Heart right ventricle (tissue), 16 donors: ENCODE measurements around the gene TRIP6. TPM values are rescaled to one million over a fixed set of nuclear protein-coding genes. Genes with fewer than 3 reads are reported as not detected.

Source experiments
- ATAC-seq, 8 donors: fragments of 200-7000 bp; cut with Tn5 transposase; one replicate each; pipeline ENCODE4 v1.9.1; 2020; ENCODE audit warnings: mild to moderate bottlenecking in 8 of 8, moderate library complexity in 8 of 8, moderate number of reproducible peaks in 1 of 8
- DNase-seq, 2 donors: peaks; one replicate each; pipeline ENCODE4 v3.0.0-alpha.2; 2020
- H3K27ac ChIP-seq, 10 donors: fragments of 200-600 bp; sonication (generic) in 2 of 10; one replicate each; pipeline versions ENCODE4 v1.5.0 to v1.8.0; 2020 to 2022; ENCODE audit warnings: mild to moderate bottlenecking in 3 of 10
- H3K27me3 ChIP-seq, 7 donors: fragments of 200-600 bp; one replicate each; pipeline ENCODE4 v1.8.0; 2021 to 2022; ENCODE audit warnings: mild to moderate bottlenecking in 2 of 7
- H3K36me3 ChIP-seq, 9 donors: fragments of 200-600 bp; sonication (generic) in 1 of 9; one replicate each; pipeline versions ENCODE4 v1.5.0 to v1.8.0; 2020 to 2022; ENCODE audit warnings: mild to moderate bottlenecking in 2 of 9
- H3K4me1 ChIP-seq, 9 donors: fragments of 200-600 bp; sonication (generic) in 1 of 9; one replicate each; pipeline versions ENCODE4 v1.5.0 to v1.8.0; 2020 to 2022; ENCODE audit warnings: mild to moderate bottlenecking in 4 of 9
- H3K4me3 ChIP-seq, 10 donors: fragments of 200-600 bp; sonication (generic) in 2 of 10; one replicate each; pipeline versions ENCODE4 v1.5.0 to v1.8.0; 2020 to 2022; ENCODE audit warnings: mild to moderate bottlenecking in 7 of 10, moderate library complexity in 2 of 10
- H3K9me3 ChIP-seq, 11 donors: fragments of 200-600 bp in 10 of 11; sonication (generic) in 2 of 11; one replicate each; pipeline versions ENCODE4 v1.5.0 to v1.8.0; 2013 to 2022; ENCODE audit warnings: mild to moderate bottlenecking in 2 of 11, control low read depth in 1 of 11, moderate library complexity in 1 of 11
- CTCF ChIP-seq, 9 donors: fragments of 200-600 bp; sonication (generic) in 2 of 9; IDR thresholded peaks; one replicate each; pipeline versions ENCODE4 v1.5.0 to v1.8.0; 2021 to 2022; ENCODE audit warnings: antibody characterized with exemption in 9 of 9, mild to moderate bottlenecking in 5 of 9, moderate library complexity in 1 of 9
- WGBS, 2 donors: extraction: QIAGEN DNeasy Blood & Tissue Kit; methylation state at CpG; one replicate each; pipeline ENCODE4 v1.1.7; 2013; ENCODE audit warnings: inconsistent platforms in 1 of 2; 5-methylcytosine and 5-hydroxymethylcytosine counted together
- intact Hi-C, 10 donors: fragments of 100-400 bp; cut with DNase I; formaldehyde crosslinking; loops; one replicate each; pipeline versions ENCODE4 v1.11.1 to v1.14.2; 2022
- polyA plus RNA-seq, 2 donors: library from polyadenylated mRNA; stranded (reverse); fragments of 200-250 nt; gene quantifications; one replicate each; pipeline ENCODE4 v1.2.3, GENCODE V29; 2013
- total RNA-seq, 10 donors: library from RNA; stranded (reverse); fragmentation: NEBNext Ultra II Directional in 3 of 10; extraction: Animal tissue kit (Norgen Biotek cat#: 25700) in 3 of 10; gene quantifications; one replicate each; pipeline versions ENCODE4 v1.2.1 to v1.2.4, GENCODE V29; 2021 to 2023
- donor health status: Arrhythmogenic right ventricular cardiomyopathy.
- donor health status: ischemic (EF 13 %, LVEDD 7.1; RV severe dilation, severe dysfunction).
- donor health status: healthy with polysubstance abuse.
- donor health status: DM: no; HTN: yes; CAD: no.
- donor health status: DM: no; HTN: no; CAD: no.
- donor health status: ischemic (EF 25% LVEDD 6.9; RV normal size, moderate dysfunction).
- donor health status: ischemic (EF 25% LVEDD 5.7; RV mildly dilated, moderate dysfunction).
- donor health status: healthy.
- donor health status: DM: yes; HTN: yes; CAD: no.
- donor health status: Ischemic cardiomyopathy.
- donor health status: ischemic (EF 35%, LVEDD 5.7; RV mildly dilated, moderate dysfunction).
- donor health status: nonischemic (EF 11% LVEDD 7.7; RV severe dilation, severe dysfunction).
- donor health status: DM: yes; HTN: yes; CAD: no.
- donor health status: PGD.
- donor health status: ischemic (EF 29% LVEDD 5.4; RV normal size, mild dysfunction).
- donor health status: nonischemic (EF 23%, LVEDD 6.1; RV moderate dilation, normal function).

The TRIP6 gene
- total and polyA plus RNA-seq, 12 donors, result 13.0 to 26.3 (median 17.7) TPM

- Histone ChIP-seq H3K4me3 (no peak overlapping the region), H3K9me3 (no peaks in the 10 kb centered on the region), H3K4me1 (peaks cover 0 to 35% (median 17%) of the 10 kb centered on the region in 9 donors), H3K27ac (no peak overlapping the region), H3K36me3 (peaks cover 0 to 69% (median 20%) of the 10 kb centered on the region in 9 donors), H3K27me3 (peaks cover 0 to 24% (median 0%) of the 10 kb centered on the region in 7 donors)
- WGBS, 2 donors, result 91 to 93% methylated on average over 43 of the region's 43 CpGs
- no peak for ATAC-seq
- intact Hi-C loops, result no loop called here
- DNase-seq, result no peak
- no peak for TF ChIP-seq CTCF (IDR thresholded peaks at IDR 0.05)
Observed at GRCh38 chr7:100822236-100823139, 44.7 kb upstream of the TRIP6 start.

DNA sequence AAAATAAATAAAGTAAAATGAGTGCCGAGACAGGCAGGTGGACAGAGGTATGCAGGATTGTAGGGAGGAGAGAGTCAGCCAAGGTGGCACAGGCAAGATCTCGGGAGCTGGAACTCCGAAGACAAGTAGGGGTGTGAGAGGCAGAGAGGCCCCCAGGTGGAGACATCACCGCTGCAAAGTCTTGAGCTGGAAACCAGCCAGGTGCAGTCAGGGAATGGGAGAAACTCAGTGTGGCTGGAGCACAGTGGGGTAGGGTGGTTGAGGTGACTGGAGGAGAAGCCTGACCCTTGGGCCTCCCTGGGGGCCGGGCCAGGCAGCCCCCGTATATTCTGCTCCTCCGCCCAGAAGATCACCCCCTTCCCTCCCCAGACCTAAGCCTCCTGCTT lies 44.1 kb upstream of the TRIP6 start:
- Histone ChIP-seq H3K27ac (no peak overlapping the region), H3K4me3 (no peak overlapping the region), H3K4me1 (peaks cover 0 to 39% (median 19%) of the 10 kb centered on the region in 9 donors), H3K36me3 (peaks cover 0 to 63% (median 20%) of the 10 kb centered on the region in 9 donors), H3K27me3 (peaks cover 0 to 30% (median 0%) of the 10 kb centered on the region in 7 donors), H3K9me3 (no peaks in the 10 kb centered on the region)
- ATAC-seq (no peak), DNase-seq (no peak)
- TF ChIP-seq CTCF (IDR thresholded peaks at IDR 0.05), result no peak
- intact Hi-C loops, result no loop called here
- WGBS, 2 donors, result 77 to 85% methylated on average over 7 of the region's 7 CpGs

DNA sequence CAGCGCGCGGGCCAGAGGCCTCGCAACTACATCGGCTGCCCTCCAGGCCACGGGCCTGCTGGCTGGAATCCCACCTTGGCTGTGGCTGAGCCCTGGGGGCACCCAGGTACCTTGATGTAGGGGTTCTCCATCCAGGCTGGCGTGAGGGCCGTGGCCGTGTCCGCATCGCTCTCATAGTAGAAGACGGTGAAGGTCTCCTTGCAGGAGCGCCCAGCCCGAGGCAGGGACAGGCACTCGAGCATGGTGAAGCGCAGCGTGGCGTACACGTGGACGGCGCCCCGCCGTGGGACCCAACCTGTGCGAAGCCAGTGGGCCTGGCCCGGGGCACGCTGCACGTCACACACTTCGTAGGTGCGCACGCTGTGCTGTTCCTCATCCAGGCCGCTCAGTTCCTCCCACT lies 43.7 kb upstream of the TRIP6 start:
- intact Hi-C loops, result no loop called here
- ATAC-seq (no peak), DNase-seq (no peak)
- H3K27ac ChIP-seq, result no peak overlapping the region
- WGBS, 2 donors, result 94 to 97% methylated on average over 31 of the region's 31 CpGs
- peaks cover 0 to 34% (median 3%) of the 10 kb centered on the region in 7 donors for H3K27me3 ChIP-seq
- H3K4me1 ChIP-seq, result peaks cover 0 to 43% (median 23%) of the 10 kb centered on the region in 9 donors
- H3K4me3 ChIP-seq, result no peak overlapping the region
- no peak for TF ChIP-seq CTCF (IDR thresholded peaks at IDR 0.05)
- H3K9me3 ChIP-seq, result no peaks in the 10 kb centered on the region
- H3K36me3 ChIP-seq, result peaks cover 0 to 59% (median 20%) of the 10 kb centered on the region in 9 donors

DNA sequence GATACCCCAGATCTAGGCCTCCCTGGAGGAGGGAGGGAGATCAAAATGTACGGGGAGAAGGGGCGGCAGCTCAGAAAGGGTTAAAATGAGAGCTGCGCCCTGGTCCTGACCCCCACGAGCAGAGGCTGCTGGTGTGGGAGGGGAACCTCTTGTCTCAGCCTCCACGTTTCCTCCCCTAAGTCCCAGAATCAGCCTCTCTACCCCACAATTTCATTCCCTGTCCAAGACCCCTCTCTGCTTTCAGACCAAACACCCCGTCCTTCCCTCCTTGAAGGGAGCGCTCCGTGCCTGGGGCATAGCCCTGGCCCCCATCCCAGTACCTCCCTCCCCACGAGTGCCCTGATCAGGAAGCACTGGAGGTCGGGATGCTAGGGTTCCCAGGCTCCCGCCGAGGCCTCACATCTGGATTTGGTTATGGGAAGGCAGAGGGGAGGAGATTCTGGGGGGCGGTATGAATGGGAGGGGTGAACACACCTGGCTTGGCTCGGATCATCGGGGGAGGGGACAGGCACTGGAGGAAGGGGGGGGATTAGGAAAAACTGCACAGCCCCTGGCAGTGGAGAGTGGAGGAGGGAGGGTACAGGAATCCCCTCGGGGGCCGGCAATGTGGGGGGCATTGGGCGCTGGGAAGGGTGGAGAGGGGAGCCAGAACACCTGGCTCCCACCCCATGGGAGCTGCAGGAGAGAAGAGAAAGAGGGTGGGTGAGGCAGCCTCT lies 42.5 kb upstream of the TRIP6 start:
- DNase-seq (no peak), ATAC-seq (no peak)
- H3K4me3 ChIP-seq, result peak overlapping the region in 9 of 10 donors; percentile 65 to 89 (median 74)
- WGBS, 2 donors, result 48 to 54% methylated on average over 18 of the region's 18 CpGs
- TF ChIP-seq CTCF (IDR thresholded peaks at IDR 0.05), result no peak
- H3K27ac ChIP-seq, result peak overlapping the region; percentile 49 to 93 (median 86)
- H3K36me3 ChIP-seq, result peaks cover 0 to 48% (median 17%) of the 10 kb centered on the region in 9 donors
- H3K27me3 ChIP-seq, result peaks cover 0 to 45% (median 5%) of the 10 kb centered on the region in 7 donors
- peaks cover 2 to 50% (median 31%) of the 10 kb centered on the region in 9 donors for H3K4me1 ChIP-seq
- intact Hi-C loops, result loop anchor here in 1 of 10 donors (1.0 kb wide), 1 partner anchor 28 kb away; the partner anchor contains the start of gene SLC12A9
- no peaks in the 10 kb centered on the region for H3K9me3 ChIP-seq
